Right lobe of liver (tissue), 6 donors: Measurements from ENCODE around the gene RDH5. TPM values are rescaled to one million over a fixed set of nuclear protein-coding genes. Genes with fewer than 3 reads are reported as not detected.

Source experiments
- ATAC-seq, 4 donors: fragments of 200-7000 bp; cut with Tn5 transposase; one replicate each; pipeline ENCODE4 v1.9.1; 2020; ENCODE audit warnings: mild to moderate bottlenecking in 4 of 4, moderate library complexity in 4 of 4
- DNase-seq, 3 donors: peaks; one replicate each; pipeline ENCODE4 v3.0.0-alpha.2; 2020
- H3K27ac ChIP-seq, 3 donors: fragments of 200-600 bp; one replicate each; pipeline ENCODE4 v1.8.0; 2022
- H3K27me3 ChIP-seq, 2 donors: fragments of 200-600 bp; one replicate each; pipeline ENCODE4 v1.8.0; 2022
- H3K36me3 ChIP-seq, 4 donors: fragments of 200-600 bp; sonication (generic) in 1 of 4; one replicate each; pipeline versions ENCODE4 v1.5.1 to v1.8.0; 2017 to 2022; ENCODE audit warnings: control low read depth in 1 of 4
- H3K4me1 ChIP-seq, 4 donors: fragments of 200-600 bp; sonication (generic) in 1 of 4; one replicate each; pipeline versions ENCODE4 v1.5.1 to v1.8.0; 2017 to 2022; ENCODE audit warnings: control low read depth in 1 of 4
- H3K4me3 ChIP-seq, 3 donors: fragments of 200-600 bp; one replicate each; pipeline ENCODE4 v1.8.0; 2022
- H3K9me3 ChIP-seq, 4 donors: fragments of 200-600 bp; sonication (generic) in 1 of 4; one replicate each; pipeline versions ENCODE4 v1.5.1 to v1.8.0; 2017 to 2022; ENCODE audit warnings: control low read depth in 1 of 4
- POLR2A ChIP-seq: fragments of 450-650 bp; IDR thresholded peaks from one replicate; pipeline ENCODE4 v1.6.1; 2017; ENCODE audit warnings: antibody characterized with exemption, mild to moderate bottlenecking
- WGBS: methylation state at CpG from one replicate; pipeline ENCODE4 v1.1.6; 2018; ENCODE audit warnings: low coverage, low lambda C conversion rate; ENCODE audit not compliant: insufficient coverage; ENCODE audit errors: missing lambda C conversion rate; 5-methylcytosine and 5-hydroxymethylcytosine counted together
- intact Hi-C, 2 donors: fragments of 100-400 bp; cut with DNase I; formaldehyde crosslinking; loops; one replicate each; pipeline versions ENCODE4 v1.11.2 to v1.14.1; 2022
- total RNA-seq, 6 experiments: library from RNA; depleted of rRNA in 2 of 6; stranded (reverse); fragments of >200 nt in 2 of 6; fragmentation: NEBNext Ultra II Directional in 3 of 6; extraction: Animal tissue kit (Norgen Biotek cat#: 25700) in 3 of 6; gene quantifications; one replicate each; pipeline versions ENCODE4 v1.1.0 to v1.2.4, GENCODE V29; 2016 to 2023
- TF ChIP-seq, protein P1 (sequence below), 4 donors: fragments of 200-600 bp in 3 of 4; fragments of 450-650 bp in 1 of 4; IDR thresholded peaks; one replicate each; pipeline versions ENCODE4 v1.5.1 to v1.8.0; 2016 to 2022; ENCODE audit warnings: antibody characterized with exemption in 4 of 4, mild to moderate bottlenecking in 2 of 4
- donor health status: DM: no; HTN: yes; CAD: no.
- donor health status: DM: no; HTN: no; CAD: no.
- donor health status: DM: no; HTN: no; CAD: no.
- donor health status: DM: no; HTN: yes; CAD: no.
- donor health status: DM: no; HTN: yes; CAD: no.

The RDH5 gene
- total RNA-seq, 6 experiments from 2014 or later: 26.3 to 52.5 (median 43.0) TPM

DNA sequence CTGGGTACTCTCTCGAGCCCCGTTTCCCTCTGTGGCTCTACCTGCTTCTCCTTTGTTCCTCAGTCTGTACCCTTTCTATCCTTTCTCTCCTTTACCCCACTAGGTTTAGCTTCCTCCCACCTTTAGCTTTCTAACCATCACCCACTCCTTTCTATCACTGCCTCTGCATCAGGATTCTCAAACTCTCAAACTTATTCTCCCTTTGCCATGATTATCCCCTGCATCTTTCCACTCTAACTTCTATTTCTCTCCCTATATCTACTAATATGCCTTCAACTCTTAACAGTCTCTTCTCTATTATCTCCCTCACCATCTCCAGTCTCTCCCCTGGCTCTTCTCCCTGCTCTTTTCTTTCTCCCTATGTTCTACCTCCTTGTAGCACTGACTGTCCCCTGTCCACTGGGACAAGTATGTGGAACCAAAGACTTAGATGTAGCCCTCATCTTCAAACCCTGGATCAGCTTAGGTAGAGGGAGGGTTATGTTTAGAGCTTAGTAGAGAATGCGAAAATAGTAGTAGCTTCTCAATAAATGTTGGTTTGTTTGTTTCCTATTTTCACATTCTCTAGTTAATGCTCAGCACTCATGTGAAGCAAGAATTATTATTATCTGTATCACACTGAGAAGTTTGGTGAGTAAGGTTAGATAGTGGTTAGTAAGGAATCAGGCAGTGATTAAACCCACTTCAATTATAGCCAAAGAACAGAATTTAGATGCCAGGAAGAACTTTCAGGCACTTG, 26.1 kb downstream of the RDH5 start:
- Histone ChIP-seq H3K36me3 (peaks cover 0 to 1% (median 0%) of the 10 kb centered on the region in 4 donors), H3K27ac (no peak overlapping the region), H3K4me3 (no peak overlapping the region), H3K27me3 (no peaks in the 10 kb centered on the region), H3K4me1 (peaks cover 0 to 8% (median 0%) of the 10 kb centered on the region in 4 donors), H3K9me3 (no peaks in the 10 kb centered on the region)
- no peak for TF ChIP-seq POLR2A
- TF ChIP-seq, protein P1, sequence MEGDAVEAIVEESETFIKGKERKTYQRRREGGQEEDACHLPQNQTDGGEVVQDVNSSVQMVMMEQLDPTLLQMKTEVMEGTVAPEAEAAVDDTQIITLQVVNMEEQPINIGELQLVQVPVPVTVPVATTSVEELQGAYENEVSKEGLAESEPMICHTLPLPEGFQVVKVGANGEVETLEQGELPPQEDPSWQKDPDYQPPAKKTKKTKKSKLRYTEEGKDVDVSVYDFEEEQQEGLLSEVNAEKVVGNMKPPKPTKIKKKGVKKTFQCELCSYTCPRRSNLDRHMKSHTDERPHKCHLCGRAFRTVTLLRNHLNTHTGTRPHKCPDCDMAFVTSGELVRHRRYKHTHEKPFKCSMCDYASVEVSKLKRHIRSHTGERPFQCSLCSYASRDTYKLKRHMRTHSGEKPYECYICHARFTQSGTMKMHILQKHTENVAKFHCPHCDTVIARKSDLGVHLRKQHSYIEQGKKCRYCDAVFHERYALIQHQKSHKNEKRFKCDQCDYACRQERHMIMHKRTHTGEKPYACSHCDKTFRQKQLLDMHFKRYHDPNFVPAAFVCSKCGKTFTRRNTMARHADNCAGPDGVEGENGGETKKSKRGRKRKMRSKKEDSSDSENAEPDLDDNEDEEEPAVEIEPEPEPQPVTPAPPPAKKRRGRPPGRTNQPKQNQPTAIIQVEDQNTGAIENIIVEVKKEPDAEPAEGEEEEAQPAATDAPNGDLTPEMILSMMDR (IDR thresholded peaks at IDR 0.05): no peak
- intact Hi-C loops: loop anchor here in 1 of 2 donors (10.0 kb wide), 2 partner anchors 48 to 188 kb away; partner anchors contain the start of gene DGKA
- no peak for DNase-seq
- no peak for ATAC-seq
- WGBS: 45% methylated on average over 3 of the region's 3 CpGs

DNA sequence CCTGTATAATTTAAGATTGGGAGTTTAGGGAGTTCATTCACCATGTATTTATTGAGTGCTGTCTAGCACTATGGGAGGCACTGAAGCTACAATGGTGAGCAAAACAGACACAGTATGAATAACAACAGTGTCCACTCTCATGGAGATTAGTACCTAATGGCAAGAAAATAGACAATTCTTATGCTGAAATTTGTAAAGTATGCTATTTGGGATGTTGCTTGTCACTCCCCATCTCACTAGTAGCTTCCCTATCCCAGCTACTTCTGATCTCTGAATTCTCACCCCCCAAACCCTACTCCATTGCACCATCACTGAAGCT, 26.7 kb downstream of the RDH5 start:
- H3K27ac ChIP-seq: no peak overlapping the region
- TF ChIP-seq, protein P1 (IDR thresholded peaks at IDR 0.05): no peak
- no peak for TF ChIP-seq POLR2A
- H3K27me3 ChIP-seq: no peaks in the 10 kb centered on the region
- peaks cover 0 to 6% (median 0%) of the 10 kb centered on the region in 4 donors for H3K36me3 ChIP-seq
- no peaks in the 10 kb centered on the region for H3K9me3 ChIP-seq
- intact Hi-C loops: loop anchor here in 1 of 2 donors (10.0 kb wide), 2 partner anchors 48 to 188 kb away; partner anchors contain the start of gene DGKA
- peaks cover 0 to 8% (median 0%) of the 10 kb centered on the region in 4 donors for H3K4me1 ChIP-seq
- no peak for DNase-seq
- ATAC-seq: no peak
- H3K4me3 ChIP-seq: no peak overlapping the region

DNA sequence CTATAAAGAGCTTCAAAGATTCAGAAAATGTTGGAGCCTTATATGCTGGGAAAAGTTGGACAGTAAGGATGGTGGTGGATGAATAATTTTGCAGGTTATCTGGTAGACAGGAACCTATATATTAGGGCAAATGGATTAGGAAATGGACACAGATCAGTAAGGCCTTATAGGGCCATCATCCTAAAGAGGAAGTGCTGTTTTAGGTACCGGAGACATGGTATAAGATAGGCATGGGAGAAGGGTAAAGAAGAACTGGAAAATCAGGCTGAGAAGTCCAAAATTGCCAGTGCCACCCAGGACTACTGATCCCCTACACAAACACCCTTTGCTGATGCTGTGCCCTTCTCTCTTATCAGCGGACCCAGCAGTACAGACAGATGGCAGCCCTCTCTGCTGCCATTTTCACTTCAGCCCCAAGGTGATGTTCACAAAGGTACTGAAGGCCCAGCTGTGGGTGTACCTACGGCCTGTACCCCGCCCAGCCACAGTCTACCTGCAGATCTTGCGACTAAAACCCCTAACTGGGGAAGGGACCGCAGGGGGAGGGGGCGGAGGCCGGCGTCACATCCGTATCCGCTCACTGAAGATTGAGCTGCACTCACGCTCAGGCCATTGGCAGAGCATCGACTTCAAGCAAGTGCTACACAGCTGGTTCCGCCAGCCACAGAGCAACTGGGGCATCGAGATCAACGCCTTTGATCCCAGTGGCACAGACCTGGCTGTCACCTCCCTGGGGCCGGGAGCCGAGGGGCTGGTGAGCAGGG, 28.2 kb downstream of the RDH5 start:
- peaks cover 0 to 7% (median 0%) of the 10 kb centered on the region in 4 donors for H3K4me1 ChIP-seq
- H3K36me3 ChIP-seq: peaks cover 0 to 17% (median 5%) of the 10 kb centered on the region in 4 donors
- H3K4me3 ChIP-seq: no peak overlapping the region
- no peaks in the 10 kb centered on the region for H3K9me3 ChIP-seq
- no peak for TF ChIP-seq POLR2A
- TF ChIP-seq, protein P1 (IDR thresholded peaks at IDR 0.05): no peak
- 89% methylated on average over 5 of the region's 18 CpGs for WGBS
- DNase-seq: no peak
- H3K27me3 ChIP-seq: no peaks in the 10 kb centered on the region
- H3K27ac ChIP-seq: no peak overlapping the region
- intact Hi-C loops: loop anchor here in 1 of 2 donors (10.0 kb wide), 2 partner anchors 46 to 186 kb away; partner anchors contain the start of gene DGKA
- ATAC-seq: no peak

DNA sequence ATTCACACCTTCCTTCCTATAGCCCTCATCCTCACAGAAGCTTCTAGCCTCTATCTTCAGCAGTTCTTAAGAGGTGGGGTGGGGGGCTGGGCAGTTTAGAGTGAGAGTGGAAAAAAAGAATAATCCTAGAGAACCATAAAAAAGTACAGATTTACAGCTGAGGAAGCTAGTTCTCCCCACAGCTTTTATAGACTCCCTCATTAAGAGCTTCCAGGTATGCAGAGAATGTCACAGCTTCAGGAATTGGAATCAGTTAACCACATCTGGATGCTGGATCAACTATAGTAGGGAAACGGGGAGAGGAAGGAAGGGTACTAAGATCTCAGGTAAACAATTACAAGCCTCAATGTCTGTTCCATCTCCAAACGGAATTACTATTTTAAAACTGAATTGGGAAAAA, 35.1 kb downstream of the RDH5 start:
- Histone ChIP-seq H3K9me3 (no peaks in the 10 kb centered on the region), H3K4me3 (no peak overlapping the region), H3K27ac (no peak overlapping the region), H3K27me3 (no peaks in the 10 kb centered on the region), H3K4me1 (no peaks in the 10 kb centered on the region), H3K36me3 (peaks cover 0 to 56% (median 33%) of the 10 kb centered on the region in 4 donors)
- DNase-seq (no peak), ATAC-seq (no peak)
- TF ChIP-seq, protein P1 (IDR thresholded peaks at IDR 0.05): no peak
- no peak for TF ChIP-seq POLR2A
- WGBS: 69% methylated on average over 2 of the region's 2 CpGs
- intact Hi-C loops: no loop called here
